COR-L47 (cell line): ENCODE measurements around the gene TGFA.
A peak's percentile ranks its signal among the peaks of the same experiment; 100 is the strongest.
"Not testable (repeated sequence)": the region's sequence is repeated elsewhere in the genome, so short reads cannot be mapped to it uniquely, and the experiment has no call there.

ENCODE experiments used
- DNase-seq: peaks from one replicate; lab custom pipeline; 2025; lab: John Stamatoyannopoulos, UW

TGFA gene

DNA sequence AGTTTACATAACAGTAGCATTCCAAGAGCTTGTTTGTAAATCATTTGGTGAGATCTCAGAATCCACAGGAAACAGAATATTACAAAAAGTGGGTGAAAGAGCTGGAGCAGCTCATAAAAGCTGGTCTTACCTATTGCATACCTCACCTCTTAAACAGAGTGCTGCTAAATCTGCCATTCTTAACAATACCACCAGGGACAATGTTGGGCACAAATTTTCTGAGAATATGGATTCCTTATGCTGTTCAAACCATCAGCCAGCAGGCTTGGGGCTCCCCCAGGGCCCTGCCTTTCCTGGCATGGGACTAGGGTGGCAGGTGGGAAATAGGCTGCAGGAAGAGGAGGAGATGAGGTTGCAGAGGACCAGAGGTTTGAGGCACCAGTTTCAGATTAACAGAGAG lies 55.6 kb downstream of the TGFA start:
- peak; percentile 24 for DNase-seq

DNA sequence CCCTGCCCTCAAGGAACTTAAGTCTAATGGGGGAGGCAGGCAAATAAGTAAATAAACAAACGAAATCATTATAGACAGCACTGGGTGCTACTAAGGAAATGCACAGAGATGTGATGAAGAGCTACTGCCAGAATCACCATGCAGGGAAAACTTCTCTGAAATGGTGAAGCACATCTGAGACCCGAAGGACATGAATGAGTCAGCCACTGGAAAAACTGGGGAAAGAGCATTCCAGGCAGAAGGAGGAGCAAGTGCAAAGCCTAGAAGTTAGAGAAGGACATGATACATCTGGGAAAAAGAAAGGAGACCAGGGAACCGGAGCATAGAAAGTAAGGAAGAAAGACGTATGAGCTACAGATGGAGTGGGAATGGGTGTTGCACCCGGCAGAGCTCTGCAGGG lies 56.8 kb downstream of the TGFA start:
- no peak for DNase-seq

DNA sequence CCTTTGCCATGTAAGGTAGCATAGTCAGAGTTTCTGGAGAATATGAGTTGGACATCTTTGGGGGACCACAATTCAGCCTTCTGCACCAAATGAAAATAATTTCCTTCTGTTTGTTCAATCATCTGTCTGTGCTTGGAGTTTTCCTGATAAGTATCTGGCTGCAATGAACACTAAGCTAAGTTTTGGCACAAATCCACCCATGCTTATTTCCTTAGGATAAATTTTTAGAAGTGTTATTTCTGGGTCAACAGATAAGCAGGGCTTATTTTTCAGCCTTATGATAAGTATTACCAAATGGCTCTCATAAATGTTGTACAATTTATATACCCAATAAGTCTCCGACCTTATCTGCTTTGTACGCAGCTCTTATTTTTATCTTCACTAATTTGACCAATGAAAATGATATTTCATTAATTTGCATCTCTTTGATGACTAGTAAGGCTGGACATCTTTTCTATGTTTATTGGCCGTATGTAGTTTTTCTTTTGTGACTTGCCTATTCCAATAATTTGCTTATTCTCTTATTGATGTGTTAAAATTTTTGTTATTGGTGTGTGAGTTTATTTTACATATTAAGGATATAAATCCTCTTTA lies 59.2 kb downstream of the TGFA start:
- DNase-seq: no peak

DNA sequence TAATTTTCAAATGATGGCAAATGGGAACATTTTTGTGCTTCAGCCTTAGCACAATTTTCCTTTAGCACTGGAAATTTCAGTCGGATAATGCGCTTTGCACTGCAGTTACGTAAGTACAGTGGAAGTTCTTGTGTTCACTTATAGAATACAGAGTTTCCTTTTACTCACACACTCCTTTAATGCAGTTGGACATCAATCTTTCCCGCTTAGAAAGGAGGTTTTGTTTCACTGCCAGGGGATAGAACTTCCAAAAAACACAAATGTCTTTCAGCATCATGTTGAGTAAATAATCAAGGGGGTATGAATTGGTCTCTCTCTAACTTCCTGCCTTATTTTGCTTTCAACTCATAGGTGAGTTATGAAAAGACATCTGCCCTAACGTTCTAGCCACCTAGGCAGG lies 63.2 kb downstream of the TGFA start:
- DNase-seq: no peak

DNA sequence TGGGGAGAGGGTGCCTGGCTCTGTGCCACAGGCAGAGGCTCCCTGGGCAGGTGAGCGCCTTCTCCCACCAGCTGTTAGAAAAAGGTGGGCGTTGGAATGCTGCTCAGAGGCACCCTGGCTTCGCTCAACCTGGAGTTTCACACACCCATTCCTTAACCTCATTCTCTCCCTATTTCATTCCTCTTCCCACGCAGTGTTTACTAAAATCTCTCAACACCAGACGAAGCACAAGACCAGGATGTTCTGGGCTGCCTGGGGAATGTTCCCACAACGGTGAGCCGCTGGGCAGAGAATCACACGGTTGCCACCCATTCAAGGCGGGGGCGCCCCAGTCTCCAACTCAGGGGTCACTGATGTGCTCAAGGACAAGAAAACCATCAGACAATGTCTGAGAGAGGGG lies 64.5 kb downstream of the TGFA start:
- no peak for DNase-seq

DNA sequence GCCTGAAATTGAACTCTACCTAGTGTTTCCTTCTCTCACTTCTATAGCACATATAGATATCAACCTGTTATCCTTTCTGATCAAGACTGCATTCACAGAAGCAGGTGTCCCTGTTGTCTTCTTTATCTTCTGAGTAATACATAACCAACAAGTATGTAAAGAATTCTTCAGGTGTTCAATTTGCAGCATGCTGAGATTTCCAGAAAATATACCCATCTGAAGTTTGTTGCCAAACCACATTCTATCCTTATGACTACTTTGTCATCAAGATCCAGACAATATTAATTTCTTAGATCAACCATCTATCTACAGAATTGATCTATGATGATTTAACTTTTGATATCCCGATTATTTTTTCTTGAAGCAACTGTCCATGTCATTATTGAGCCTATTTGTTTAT lies 69.5 kb downstream of the TGFA start:
- no peak for DNase-seq

DNA sequence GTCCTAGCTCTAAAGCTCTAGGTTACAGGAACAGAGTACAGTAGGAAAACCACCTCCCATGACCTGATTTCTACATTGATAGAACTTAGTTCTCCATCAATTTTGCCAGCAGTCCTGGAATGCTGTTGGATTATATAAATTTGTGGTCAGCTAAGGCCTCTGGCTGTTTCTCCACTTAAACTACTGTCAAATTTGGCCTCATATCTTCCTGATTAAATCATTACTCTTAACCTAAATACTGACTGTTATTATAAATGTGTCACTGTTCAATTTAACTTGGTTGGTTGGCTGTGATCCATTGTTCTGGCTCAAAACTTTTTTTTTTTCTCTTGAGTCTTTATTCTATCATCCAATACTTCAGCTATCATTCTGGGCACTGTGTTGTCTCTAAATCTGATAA lies 71.2 kb downstream of the TGFA start:
- DNase-seq: no peak

DNA sequence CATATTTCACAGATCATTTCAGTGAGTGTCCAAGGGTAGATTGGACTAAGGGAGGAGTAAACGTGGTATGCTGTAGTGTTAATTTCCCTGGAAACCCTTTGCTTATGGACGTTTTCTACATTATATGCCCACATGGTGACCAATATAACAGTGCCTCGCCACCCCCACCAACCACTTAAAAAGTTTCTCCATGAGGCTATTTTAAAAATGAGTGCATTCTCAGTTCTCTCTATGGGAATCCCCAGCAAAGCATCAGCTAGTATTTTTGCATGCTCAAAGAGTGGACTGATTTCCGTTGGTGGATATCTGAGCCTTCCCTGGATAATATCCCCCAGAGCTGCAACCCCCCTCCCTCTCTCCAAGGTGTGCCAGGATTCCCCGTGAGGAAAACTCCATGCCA lies 73.2 kb downstream of the TGFA start:
- no peak for DNase-seq

DNA sequence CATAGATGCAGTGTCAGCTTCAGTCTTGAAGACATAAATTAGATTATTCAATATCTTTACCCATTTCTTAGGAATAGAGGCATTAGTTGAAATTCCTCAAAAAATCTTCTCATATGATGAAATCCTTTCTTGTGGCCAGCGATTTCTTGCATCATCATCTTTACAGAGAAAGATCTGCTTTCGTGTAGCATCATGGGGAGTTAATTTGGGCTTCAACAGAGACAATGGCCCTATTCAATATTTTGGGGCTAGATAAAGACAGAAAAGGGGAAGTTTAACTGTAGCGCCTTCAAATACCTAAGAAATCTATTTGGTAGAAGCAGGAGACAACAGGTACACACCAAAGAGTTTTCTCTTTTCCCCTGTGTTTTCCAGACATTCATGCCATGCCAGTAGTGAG lies 73.8 kb downstream of the TGFA start:
- no peak for DNase-seq

DNA sequence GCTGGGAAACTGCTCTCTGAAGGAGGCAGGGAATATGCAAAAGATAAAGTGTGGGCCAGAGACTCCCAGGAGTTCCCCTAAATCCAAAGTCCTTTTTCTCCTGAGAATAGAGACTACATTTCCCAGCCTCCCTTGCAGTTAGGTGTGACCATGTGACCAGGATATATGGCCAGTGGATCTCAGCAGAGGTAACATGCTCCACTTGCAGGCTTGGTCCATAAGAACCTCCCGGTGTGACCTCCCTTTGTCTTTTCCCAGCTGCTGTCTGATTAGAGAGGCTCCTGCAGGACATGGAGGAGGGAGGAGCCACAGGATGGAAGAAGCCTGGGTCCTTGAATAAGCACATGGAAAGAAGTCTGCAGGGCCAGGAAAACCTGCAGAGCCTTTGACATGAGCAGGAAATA lies 76.2 kb downstream of the TGFA start:
- peak; percentile 44 for DNase-seq

DNA sequence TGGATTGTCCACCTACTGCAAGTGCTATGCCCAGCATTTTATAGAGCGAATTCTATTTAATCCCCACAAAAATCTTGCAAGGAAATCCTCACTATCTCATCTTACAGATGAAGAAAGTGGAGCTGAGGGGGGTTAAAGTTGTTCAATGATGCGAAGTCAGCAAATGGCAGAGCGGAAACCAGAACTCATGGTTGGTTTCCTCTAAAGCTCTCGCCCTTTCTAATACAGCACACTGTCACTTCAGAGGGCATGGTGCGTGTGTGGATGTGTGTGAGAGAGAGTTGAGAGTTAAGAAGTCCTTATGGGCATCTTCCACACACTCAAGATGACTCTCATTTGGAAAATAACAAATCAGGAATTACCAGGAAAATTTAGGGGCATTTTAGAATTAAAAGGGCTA lies 78.4 kb downstream of the TGFA start:
- DNase-seq: no peak

DNA sequence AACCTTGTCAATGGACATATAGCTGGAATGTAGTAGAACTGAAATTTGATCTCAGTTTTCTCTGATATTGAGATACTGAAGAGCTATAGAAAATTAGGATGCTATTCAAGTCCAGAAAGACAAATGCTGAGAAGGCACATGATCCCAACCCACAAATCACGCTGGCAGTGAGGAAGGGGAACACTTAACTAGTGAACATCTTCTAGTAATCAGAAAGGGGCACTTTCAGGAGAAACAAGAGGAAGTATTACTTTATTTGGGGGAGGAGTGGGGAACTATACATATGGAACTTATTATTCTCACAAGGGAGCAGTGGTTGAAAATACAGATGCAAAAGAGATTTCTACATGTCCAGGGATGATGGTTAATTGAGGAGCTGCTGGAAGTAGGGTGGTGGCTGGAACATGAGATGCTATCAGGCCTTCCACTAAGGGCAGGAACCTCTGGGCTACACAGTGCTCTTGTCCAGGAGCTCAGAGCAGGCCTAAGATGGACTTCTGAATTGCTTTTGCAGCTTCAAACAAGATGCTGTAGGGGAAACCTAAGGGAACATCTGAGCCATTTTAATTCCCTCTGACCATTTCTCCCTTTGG lies 79.3 kb downstream of the TGFA start:
- no peak for DNase-seq

DNA sequence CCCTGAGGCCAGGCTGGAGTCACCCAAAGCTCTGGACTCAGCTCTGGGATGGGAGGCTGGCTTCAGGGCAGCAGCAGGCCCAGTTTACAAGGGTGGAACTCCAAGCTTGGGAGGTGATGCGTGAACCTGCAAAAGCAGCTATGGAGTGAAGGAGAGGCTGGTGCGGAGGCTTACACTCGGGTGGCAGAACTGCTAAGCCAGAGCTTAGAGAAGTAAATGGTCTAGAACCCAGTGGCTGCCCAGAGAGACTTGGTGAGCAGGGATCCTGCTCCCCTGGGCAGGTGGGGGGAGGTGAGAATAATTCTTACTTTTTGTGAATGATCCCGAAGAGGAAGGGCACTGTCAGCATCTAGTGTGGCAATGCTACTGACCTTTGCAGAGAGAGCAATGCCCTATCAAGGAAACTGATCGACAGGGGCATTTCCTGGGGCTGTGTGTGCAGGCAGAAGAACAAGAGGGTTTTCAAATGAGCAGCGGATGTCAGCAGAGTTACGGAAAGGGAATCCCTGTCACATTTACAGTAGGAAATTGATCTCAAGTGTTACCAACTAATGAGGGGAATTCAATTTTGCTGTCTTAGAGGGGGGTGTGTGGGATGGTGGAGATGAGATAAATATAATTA lies 80.4 kb downstream of the TGFA start:
- no peak for DNase-seq

DNA sequence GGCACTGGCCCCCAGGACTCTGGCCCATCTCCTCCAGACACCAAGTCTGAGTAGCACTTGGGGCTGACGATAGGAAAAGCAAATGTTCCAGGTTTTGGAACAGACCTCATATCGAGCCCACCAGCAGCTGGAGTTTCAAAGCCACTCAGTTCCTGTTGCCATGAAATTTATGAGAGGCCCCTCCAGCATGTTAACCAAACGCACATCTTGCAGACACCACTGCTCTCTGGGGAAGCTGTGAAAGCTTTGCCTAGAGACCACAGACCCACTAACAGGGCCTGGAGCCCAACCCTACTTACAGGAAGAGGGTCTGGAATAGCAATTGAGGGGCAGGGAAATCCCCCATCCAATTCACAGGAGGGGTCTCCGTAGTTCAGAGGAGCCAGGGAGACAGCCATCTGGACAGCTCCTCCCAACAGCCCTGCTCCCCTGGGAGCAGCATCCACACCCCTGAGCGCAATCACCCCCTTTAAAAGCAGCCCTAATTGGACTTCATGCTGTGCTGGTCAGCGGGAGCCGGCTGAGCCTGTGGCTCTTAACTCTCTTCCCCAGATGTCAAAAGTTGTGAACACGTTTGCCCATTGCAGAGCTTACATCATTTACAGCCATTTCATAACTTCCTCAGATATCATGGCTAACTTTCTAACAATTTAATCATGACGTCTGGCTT lies 81.3 kb downstream of the TGFA start:
- peak; percentile 62 for DNase-seq

DNA sequence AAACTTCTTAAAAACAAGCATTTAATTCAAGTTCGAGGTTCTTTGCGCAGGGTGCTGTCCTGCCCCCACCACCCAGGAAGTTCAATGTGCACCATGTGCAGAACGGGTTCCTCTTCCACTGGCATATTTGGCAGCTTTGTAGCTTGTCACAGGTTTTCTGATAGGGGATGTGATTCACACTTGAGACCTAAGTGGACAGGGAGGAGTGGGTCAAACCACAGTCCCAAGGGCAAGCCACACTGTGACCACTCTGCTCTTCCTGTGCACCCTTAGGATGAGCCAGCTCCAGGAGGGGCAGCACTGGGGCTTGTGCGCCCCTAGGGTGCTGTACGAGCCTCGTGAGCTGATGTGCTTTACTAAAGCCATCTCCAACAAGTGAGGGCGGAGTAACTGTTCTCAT lies 82.5 kb downstream of the TGFA start:
- DNase-seq: no peak

DNA sequence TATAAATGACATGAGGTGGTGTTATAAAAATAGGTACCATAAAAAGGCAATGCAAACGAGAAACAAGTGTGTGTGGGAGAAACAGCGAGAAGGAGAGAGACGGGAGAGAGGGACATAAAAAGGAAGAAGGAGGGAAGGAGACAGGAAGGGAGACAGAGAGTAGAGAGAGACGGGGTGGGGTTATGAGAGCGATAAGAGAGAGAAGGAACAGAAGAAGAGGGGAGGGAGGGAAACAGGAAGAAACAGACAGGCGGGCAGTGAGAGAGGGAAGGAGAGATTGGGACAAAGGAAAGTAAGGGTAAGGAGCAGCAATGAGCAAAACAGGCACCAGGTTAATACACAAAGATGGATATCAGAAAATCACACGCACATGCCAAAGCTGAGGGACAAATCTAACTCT lies 83.7 kb downstream of the TGFA start:
- DNase-seq: no peak

DNA sequence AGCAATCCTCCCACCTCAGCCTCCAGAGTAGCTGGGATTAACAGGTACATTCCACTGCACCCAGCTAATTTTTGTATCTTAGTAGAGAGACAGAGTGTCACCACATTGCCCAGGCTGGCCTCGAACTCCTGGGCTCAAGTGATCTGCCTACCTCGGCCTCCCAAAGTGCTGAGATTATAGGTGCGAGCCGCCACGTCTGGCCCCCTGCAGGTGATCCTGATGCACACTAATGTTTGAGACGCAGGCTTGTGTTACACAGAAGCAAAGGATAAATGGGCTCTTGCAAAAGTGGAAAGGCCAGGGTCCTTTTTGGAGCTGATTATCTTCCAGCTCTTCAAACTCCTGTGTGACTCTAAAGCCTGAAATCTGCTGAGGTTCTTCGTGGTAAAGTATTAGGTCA lies 84.2 kb downstream of the TGFA start:
- DNase-seq: no peak

DNA sequence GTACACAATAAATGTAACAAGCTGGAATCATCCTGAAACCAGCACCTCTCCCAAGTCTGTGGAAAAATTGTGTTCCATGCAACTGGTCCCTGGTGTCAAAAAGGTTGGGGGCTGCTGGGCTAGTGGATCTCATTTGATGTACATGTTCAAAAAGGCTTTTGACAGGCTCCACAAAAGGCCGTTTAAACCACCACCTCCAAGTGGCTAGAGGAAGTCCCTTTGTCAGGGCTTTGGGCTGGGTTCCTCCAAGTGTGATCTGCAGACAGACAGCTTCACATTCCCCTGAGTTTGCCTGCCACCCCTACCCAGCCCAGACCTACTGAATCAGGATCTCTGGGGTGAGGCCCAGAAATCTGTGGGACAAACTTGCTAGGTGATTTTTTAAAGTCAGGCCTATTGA lies 84.7 kb downstream of the TGFA start:
- DNase-seq: no peak

DNA sequence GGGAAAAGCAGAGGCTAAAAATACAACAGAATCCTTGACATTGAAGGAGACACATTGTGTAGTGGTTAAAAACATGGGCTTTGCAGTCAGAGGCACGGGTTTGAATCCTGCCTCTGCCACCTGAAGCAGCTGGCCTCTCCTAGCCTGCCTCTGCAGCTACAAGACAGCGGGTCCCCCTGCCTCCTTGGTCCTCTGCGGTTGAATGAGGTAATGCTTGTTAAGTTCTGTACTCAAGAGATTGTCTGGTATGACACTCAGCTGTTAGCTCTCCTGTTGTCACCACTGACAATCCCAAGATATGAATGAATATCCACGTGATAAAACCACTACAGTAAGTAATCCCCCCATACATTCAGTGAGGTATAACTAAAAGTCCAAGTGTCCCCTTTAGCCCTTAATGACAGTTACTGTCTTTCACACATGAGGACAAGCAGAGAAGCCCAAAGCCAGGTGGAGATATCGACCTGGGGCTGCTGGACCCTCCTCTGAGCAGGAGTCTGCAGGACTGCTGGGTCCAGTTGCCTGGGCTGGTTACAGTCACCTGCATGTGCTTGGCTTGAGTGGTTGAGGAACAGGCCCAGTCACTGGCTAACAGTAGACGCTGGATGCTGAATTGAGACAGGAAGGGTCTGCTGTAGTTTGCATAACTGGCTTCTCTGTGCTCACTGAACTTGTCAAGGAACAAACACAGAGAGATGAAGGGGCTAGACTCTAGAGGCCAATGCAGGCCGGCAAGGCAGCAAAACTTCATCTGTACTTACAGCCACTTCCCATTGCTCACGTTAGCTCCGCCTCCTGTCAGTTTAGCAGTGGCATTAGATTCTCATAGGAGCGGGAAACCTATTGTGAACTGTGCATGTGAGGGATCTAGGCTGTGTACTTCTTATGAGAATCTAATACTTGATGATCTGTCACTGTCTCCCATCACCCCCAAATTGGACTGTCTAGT lies 85.5 kb downstream of the TGFA start:
- DNase-seq: no peak

DNA sequence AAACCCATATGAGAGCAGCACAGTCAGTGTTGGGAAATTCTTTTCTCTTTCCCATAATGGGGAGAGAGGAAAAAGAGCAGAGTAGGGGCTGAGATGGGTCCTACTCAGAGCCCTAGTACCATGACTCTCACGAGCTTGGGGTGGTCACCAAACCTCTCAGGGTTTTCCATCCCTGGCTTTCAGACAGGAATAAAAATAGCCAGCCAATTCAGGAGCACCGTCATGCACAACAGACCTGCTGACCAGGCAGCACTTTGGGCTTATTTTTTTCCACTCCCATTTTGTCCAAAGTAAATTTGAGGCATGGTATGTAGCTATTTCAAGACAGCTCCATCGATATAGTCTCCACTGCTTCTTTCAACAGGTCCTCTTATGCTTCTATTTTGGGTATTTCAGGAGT lies 86.4 kb downstream of the TGFA start:
- no peak for DNase-seq

DNA sequence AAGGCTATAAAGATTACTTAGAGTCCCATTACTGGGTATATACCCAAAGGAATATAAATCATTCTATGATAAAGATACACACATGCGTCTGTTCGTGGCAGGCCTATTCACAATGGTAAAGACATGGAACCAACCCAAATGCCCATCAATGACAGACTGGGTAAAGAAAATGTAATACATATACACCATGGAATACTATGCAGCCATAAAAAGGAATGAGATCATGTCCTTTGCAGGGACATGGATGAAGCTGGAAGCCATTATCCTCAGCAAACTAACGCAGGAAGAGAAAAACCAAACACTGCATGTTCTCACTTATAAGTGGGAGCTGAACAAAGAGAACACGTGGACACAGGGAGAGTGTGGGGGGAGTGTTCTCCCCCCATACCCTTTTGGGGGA lies 87.0 kb downstream of the TGFA start:
- DNase-seq: not testable (repeated sequence)

DNA sequence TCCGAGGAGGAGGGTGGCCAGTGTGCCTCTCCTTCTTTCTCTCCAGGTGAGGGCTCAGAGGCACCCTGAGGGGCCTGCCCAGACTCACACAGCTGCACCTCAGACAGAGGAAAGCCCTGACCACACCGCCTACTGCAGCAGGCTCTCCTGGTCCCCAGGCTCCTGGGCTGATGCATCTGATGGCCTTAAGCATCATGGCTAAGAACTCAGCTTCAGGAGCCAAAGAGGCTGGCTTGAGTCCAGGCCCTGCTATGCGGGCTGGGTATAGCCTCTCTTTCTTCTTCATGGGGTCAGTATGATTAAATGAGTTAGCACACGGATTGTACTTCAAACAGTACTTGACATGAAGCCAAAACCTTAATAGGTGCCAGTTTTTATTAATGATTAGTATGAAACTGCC lies 89.6 kb downstream of the TGFA start:
- DNase-seq: no peak
